Mesenchymal stem cell (in vitro differentiated cells and primary cell): ENCODE measurements around the gene ZNF511.

Source experiments
- DNase-seq: peaks from one replicate; pipeline ENCODE4 v3.0.0-alpha.2; 2013
- H2AFZ ChIP-seq: one replicate; pipeline ENCODE4 v1.6.1; 2013; ENCODE audit warnings: low read depth, mild to moderate bottlenecking, control low read depth, inconsistent platforms, low read length, moderate library complexity
- H2AK5ac ChIP-seq: 2 replicates; pipeline ENCODE4 v1.6.1; 2013; ENCODE audit warnings: low read length, moderate library complexity, mild to moderate bottlenecking, inconsistent platforms; ENCODE audit not compliant: severe bottlenecking
- H2BK120ac ChIP-seq: one replicate; pipeline ENCODE4 v1.6.1; 2013; ENCODE audit warnings: low read depth, mild to moderate bottlenecking, inconsistent platforms, low read length, moderate library complexity
- H2BK12ac ChIP-seq, 2 experiments: one replicate each; pipeline ENCODE4 v1.6.1; 2013; ENCODE audit warnings: inconsistent platforms in 2 of 2, low read length in 2 of 2, mild to moderate bottlenecking in 2 of 2, moderate library complexity in 2 of 2, control low read depth in 1 of 2
- H2BK15ac ChIP-seq: one replicate; pipeline ENCODE4 v1.6.1; 2013; ENCODE audit warnings: mild to moderate bottlenecking, low read depth, inconsistent platforms; ENCODE audit not compliant: poor library complexity, severe bottlenecking
- H2BK5ac ChIP-seq: 2 replicates; pipeline ENCODE4 v1.6.1; 2013; ENCODE audit warnings: low read depth, mild to moderate bottlenecking, low read length, control low read depth, inconsistent platforms; ENCODE audit not compliant: poor library complexity, severe bottlenecking
- H3K14ac ChIP-seq, 2 experiments: one replicate each; pipeline ENCODE4 v1.6.1; 2013; ENCODE audit warnings: inconsistent platforms in 2 of 2, low read length in 2 of 2, control low read depth in 1 of 2, mild to moderate bottlenecking in 1 of 2, moderate library complexity in 1 of 2
- H3K18ac ChIP-seq, 2 experiments: one replicate each; pipeline ENCODE4 v1.6.1; 2013; ENCODE audit warnings: inconsistent platforms in 2 of 2, low read length in 2 of 2, control low read depth in 1 of 2, low read depth in 1 of 2, mild to moderate bottlenecking in 1 of 2
- H3K23ac ChIP-seq, 2 experiments: one replicate each; pipeline ENCODE4 v1.6.1; 2013; ENCODE audit warnings: inconsistent platforms in 2 of 2, low read length in 2 of 2, mild to moderate bottlenecking in 2 of 2, moderate library complexity in 2 of 2, control low read depth in 1 of 2
- H3K27ac ChIP-seq: 2 replicates; pipeline ENCODE4 v1.5.1; 2013; ENCODE audit warnings: mild to moderate bottlenecking, moderate library complexity, low read length, control low read depth, inconsistent platforms; ENCODE audit not compliant: poor library complexity, severe bottlenecking
- H3K27me3 ChIP-seq, 2 experiments: 2 replicates each; pipeline versions ENCODE4 v1.6.1 to v1.7.0; 2013; ENCODE audit warnings: low read length in 2 of 2, mild to moderate bottlenecking in 2 of 2, moderate library complexity in 2 of 2, control low read depth in 1 of 2, inconsistent platforms in 1 of 2; ENCODE audit not compliant: control insufficient read depth in 1 of 2, insufficient read depth in 1 of 2
- H3K36me3 ChIP-seq, 2 experiments: 2 replicates each; pipeline versions ENCODE4 v1.6.1 to v1.7.0; 2013; ENCODE audit warnings: low read length in 2 of 2, control low read depth in 1 of 2, inconsistent platforms in 1 of 2, low read depth in 1 of 2, mild to moderate bottlenecking in 1 of 2; ENCODE audit not compliant: insufficient read depth in 2 of 2, control insufficient read depth in 1 of 2
- H3K4ac ChIP-seq, 2 experiments: one replicate each; pipeline ENCODE4 v1.6.1; 2013; ENCODE audit warnings: inconsistent platforms in 2 of 2, low read length in 2 of 2, mild to moderate bottlenecking in 2 of 2, moderate library complexity in 2 of 2, control low read depth in 1 of 2, low read depth in 1 of 2
- H3K4me1 ChIP-seq: 2 replicates; pipeline ENCODE4 v1.6.1; 2013; ENCODE audit warnings: low read depth, low read length, control low read depth; ENCODE audit not compliant: control insufficient read depth, insufficient read depth
- H3K4me2 ChIP-seq: 2 replicates; pipeline ENCODE4 v1.6.1; 2013; ENCODE audit warnings: low read length, mild to moderate bottlenecking, inconsistent platforms; ENCODE audit not compliant: poor library complexity, severe bottlenecking
- H3K4me3 ChIP-seq, 2 experiments: 2 replicates each; pipeline versions ENCODE4 v1.5.1 to v1.7.0; 2013; ENCODE audit warnings: low read length in 2 of 2, mild to moderate bottlenecking in 2 of 2, control low read depth in 1 of 2, low read depth in 1 of 2; ENCODE audit not compliant: insufficient read depth in 1 of 2
- H3K79me1 ChIP-seq: replicated peaks from 2 replicates; pipeline ENCODE4 v1.6.1; 2013; ENCODE audit warnings: mild to moderate bottlenecking, control low read depth, low read length, inconsistent platforms; ENCODE audit not compliant: poor library complexity, severe bottlenecking
- H3K9ac ChIP-seq: 2 replicates; pipeline ENCODE4 v1.7.0; 2013; ENCODE audit warnings: mild to moderate bottlenecking, low read length, moderate library complexity
- H3K9me3 ChIP-seq: 2 replicates; pipeline ENCODE4 v1.7.0; 2013; ENCODE audit warnings: mild to moderate bottlenecking, low read length; ENCODE audit not compliant: control insufficient read depth
- H4K8ac ChIP-seq: one replicate; pipeline ENCODE4 v1.6.1; 2013; ENCODE audit warnings: inconsistent platforms, mild to moderate bottlenecking, low read length, moderate library complexity
- H4K91ac ChIP-seq: one replicate; pipeline ENCODE4 v1.6.1; 2013; ENCODE audit warnings: mild to moderate bottlenecking, low read length, inconsistent platforms
- WGBS: methylation state at CpG from one replicate; pipeline ENCODE4 v1.1.7; 2013; ENCODE audit warnings: mixed read lengths; 5-methylcytosine and 5-hydroxymethylcytosine counted together

Gene ZNF511

GRCh38 chr10:133351408-133352318 lies 42.9 kb downstream of the ZNF511 start:
- Histone ChIP-seq H3K36me3 (peaks cover 0 to 26% of the 10 kb centered on the region in 2 experiments), H3K23ac (no peak overlapping the region), H3K4me1 (peaks cover 22% of the 10 kb centered on the region), H2AK5ac (no peak overlapping the region), H2BK15ac (no peak overlapping the region), H3K79me1 (peaks cover 16% of the 10 kb centered on the region), H4K8ac (no peak overlapping the region), H3K27me3 (peaks cover 8 to 57% of the 10 kb centered on the region in 2 experiments), H4K91ac (no peak overlapping the region), H3K9me3 (no peaks in the 10 kb centered on the region), H3K9ac (no peak overlapping the region), H2AFZ (no peak overlapping the region), H3K4ac (no peak overlapping the region), H3K4me3 (no peak overlapping the region), H3K14ac (no peak overlapping the region), H2BK12ac (no peak overlapping the region), H2BK5ac (no peak overlapping the region), H3K27ac (no peak overlapping the region), H3K4me2 (no peak overlapping the region), H2BK120ac (no peak overlapping the region), H3K18ac (no peak overlapping the region)
- no peak for DNase-seq
- 76% methylated on average over 23 of the region's 24 CpGs for WGBS

- no peak overlapping the region for H2AFZ ChIP-seq
- peaks cover 0 to 26% of the 10 kb centered on the region in 2 experiments for H3K36me3 ChIP-seq
- H4K8ac ChIP-seq = no peak overlapping the region
- H3K14ac ChIP-seq = no peak overlapping the region
- no peak overlapping the region for H3K27ac ChIP-seq
- H2BK15ac ChIP-seq = no peak overlapping the region
- H3K23ac ChIP-seq = no peak overlapping the region
- peaks cover 5 to 46% of the 10 kb centered on the region in 2 experiments for H3K27me3 ChIP-seq
- no peak overlapping the region for H2BK5ac ChIP-seq
- H4K91ac ChIP-seq = no peak overlapping the region
- H2AK5ac ChIP-seq = no peak overlapping the region
- H2BK12ac ChIP-seq = no peak overlapping the region
- no peak overlapping the region for H3K4me3 ChIP-seq
- DNase-seq = no peak
- no peak overlapping the region for H2BK120ac ChIP-seq
- WGBS = 78% methylated on average over 16 of the region's 16 CpGs
- H3K4me2 ChIP-seq = no peak overlapping the region
- peaks cover 29% of the 10 kb centered on the region for H3K4me1 ChIP-seq
- H3K9ac ChIP-seq = no peak overlapping the region
- no peak overlapping the region for H3K18ac ChIP-seq
- H3K4ac ChIP-seq = no peak overlapping the region
- peaks cover 16% of the 10 kb centered on the region for H3K79me1 ChIP-seq
- H3K9me3 ChIP-seq = no peaks in the 10 kb centered on the region
These were observed 44.7 kb downstream of the ZNF511 start for GRCh38 chr10:133353202-133353959.

GRCh38 chr10:133353988-133354605 lies 45.4 kb downstream of the ZNF511 start:
- H3K9me3 ChIP-seq = no peaks in the 10 kb centered on the region
- no peak overlapping the region for H4K8ac ChIP-seq
- no peak overlapping the region for H2AFZ ChIP-seq
- H2BK120ac ChIP-seq = no peak overlapping the region
- H3K18ac ChIP-seq = no peak overlapping the region
- DNase-seq = no peak
- peaks cover 3 to 45% of the 10 kb centered on the region in 2 experiments for H3K27me3 ChIP-seq
- peaks cover 0 to 26% of the 10 kb centered on the region in 2 experiments for H3K36me3 ChIP-seq
- no peak overlapping the region for H3K14ac ChIP-seq
- H4K91ac ChIP-seq = no peak overlapping the region
- H3K4me3 ChIP-seq = no peak overlapping the region
- H3K79me1 ChIP-seq = peaks cover 16% of the 10 kb centered on the region
- H3K9ac ChIP-seq = no peak overlapping the region
- H2BK12ac ChIP-seq = no peak overlapping the region
- H3K4me1 ChIP-seq = peaks cover 27% of the 10 kb centered on the region
- no peak overlapping the region for H3K4ac ChIP-seq
- no peak overlapping the region for H3K27ac ChIP-seq
- no peak overlapping the region for H3K23ac ChIP-seq
- H2BK15ac ChIP-seq = no peak overlapping the region
- H3K4me2 ChIP-seq = no peak overlapping the region
- H2AK5ac ChIP-seq = no peak overlapping the region
- H2BK5ac ChIP-seq = no peak overlapping the region
- 88% methylated on average over 15 of the region's 16 CpGs for WGBS
